ENCODE results near the gene MORN1. TPM values are rescaled to one million over a fixed set of nuclear protein-coding genes. Genes with fewer than 3 reads are reported as not detected.

MORN1 gene
- total RNA-seq, 1 experiment from 2014 or later: 47.8 TPM

DNA sequence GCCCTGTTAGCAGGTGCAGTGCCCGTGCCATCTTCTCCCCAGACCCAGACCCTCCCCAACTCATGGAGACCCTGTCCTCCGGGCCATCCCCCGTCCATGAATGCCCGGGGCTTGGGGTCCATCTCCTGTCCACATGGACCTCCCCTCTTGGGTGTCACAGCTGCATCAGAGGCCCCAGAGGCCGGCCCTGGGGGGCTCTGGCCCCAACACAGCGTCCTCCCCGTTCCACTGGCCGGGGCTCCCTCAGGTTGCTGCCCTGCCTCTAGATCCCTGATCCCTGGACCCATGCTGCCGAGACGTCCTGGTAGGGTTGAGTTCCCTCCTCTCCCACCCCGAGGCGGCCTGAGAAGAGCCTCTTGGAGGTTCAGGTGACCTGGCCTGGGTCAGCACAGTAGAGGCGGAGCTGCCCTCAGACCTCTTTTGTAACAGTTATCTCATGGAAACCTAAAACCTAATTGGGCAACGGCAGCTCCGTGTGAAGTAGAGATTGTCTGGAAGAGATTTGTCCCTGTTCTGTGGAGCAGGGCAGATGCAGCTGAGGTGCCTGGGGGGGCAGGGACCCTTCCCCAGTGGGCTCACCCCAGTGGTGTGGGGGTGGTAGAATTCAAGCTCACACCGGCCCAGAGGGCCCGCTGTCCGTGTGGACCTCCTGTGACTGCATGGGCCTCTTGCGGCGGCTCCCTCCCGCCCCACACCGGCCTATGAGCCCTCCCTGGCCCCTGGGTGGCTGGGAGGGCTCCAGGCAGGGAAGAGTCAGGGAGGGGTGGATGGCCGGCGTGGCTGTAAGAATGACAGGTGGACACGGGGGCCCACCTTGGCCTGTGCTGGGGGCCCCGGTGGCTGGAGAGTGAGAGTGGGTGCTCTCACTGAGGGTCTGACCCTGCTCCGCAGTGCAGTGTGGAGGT is 107.1 kb downstream of the MORN1 start:
- no peak for TF ChIP-seq EZH2 (IDR thresholded peaks at IDR 0.05; ENCODE audit: low read depth)
- TF ChIP-seq, protein P1, sequence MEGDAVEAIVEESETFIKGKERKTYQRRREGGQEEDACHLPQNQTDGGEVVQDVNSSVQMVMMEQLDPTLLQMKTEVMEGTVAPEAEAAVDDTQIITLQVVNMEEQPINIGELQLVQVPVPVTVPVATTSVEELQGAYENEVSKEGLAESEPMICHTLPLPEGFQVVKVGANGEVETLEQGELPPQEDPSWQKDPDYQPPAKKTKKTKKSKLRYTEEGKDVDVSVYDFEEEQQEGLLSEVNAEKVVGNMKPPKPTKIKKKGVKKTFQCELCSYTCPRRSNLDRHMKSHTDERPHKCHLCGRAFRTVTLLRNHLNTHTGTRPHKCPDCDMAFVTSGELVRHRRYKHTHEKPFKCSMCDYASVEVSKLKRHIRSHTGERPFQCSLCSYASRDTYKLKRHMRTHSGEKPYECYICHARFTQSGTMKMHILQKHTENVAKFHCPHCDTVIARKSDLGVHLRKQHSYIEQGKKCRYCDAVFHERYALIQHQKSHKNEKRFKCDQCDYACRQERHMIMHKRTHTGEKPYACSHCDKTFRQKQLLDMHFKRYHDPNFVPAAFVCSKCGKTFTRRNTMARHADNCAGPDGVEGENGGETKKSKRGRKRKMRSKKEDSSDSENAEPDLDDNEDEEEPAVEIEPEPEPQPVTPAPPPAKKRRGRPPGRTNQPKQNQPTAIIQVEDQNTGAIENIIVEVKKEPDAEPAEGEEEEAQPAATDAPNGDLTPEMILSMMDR (conservative IDR thresholded peaks at IDR 0.05): no peak
- no TSS peak for BruUV-seq (replicated peaks)
- intact Hi-C loops (cut with micrococcal nuclease; ENCODE audit: unreplicated experiment): no loop called here
- Histone ChIP-seq H3K36me3 (ENCODE audit: low read depth) (no peaks in the 10 kb centered on the region), H3K4me3 (no peak overlapping the region), H3K4me1 (replicated peaks; ENCODE audit: insufficient read depth) (peaks cover 5% of the 10 kb centered on the region), H3F3A (ENCODE audit: insufficient read depth, low read depth) (peaks cover 13% of the 10 kb centered on the region; the same call in 1 of the 2 replicates), H4K20me1 (ENCODE audit: insufficient read depth) (peaks cover 51% of the 10 kb centered on the region), H3K9me2 (ENCODE audit: insufficient read depth) (no peaks in the 10 kb centered on the region), H2AFZ (no peak overlapping the region), H3K27me3 (ENCODE audit: insufficient read depth, low read depth) (no peaks in the 10 kb centered on the region), H3K9me3 (ENCODE audit: insufficient read depth, low read depth) (no peaks in the 10 kb centered on the region), H3K27ac (no peak overlapping the region), H3K4me2 (no peak overlapping the region), H3K79me2 (ENCODE audit: low read depth) (peaks cover 42% of the 10 kb centered on the region; the same call in 1 of the 2 replicates)
- ChIA-PET CTCF (no interaction called here), POLR2A (ENCODE audit: unreplicated experiment) (no interaction called here)
- no peak for DNase-seq

GRCh38 chr1:2283371-2283990 is 107.9 kb downstream of the MORN1 start:
- DNase-seq: no peak
- Histone ChIP-seq H3K9me3 (ENCODE audit: insufficient read depth, low read depth) (no peaks in the 10 kb centered on the region), H2AFZ (no peak overlapping the region), H3K9me2 (ENCODE audit: insufficient read depth) (no peaks in the 10 kb centered on the region), H3K36me3 (ENCODE audit: low read depth) (no peaks in the 10 kb centered on the region), H3K4me2 (no peak overlapping the region), H3K4me3 (no peak overlapping the region), H3K79me2 (ENCODE audit: low read depth) (peaks cover 35% of the 10 kb centered on the region; the same call in 1 of the 2 replicates), H3K27me3 (ENCODE audit: insufficient read depth, low read depth) (no peaks in the 10 kb centered on the region), H3F3A (ENCODE audit: insufficient read depth, low read depth) (peaks cover 13% of the 10 kb centered on the region; the same call in 1 of the 2 replicates), H3K27ac (no peak overlapping the region), H3K4me1 (replicated peaks; ENCODE audit: insufficient read depth) (no peaks in the 10 kb centered on the region), H4K20me1 (ENCODE audit: insufficient read depth) (peaks cover 43% of the 10 kb centered on the region)
- ChIA-PET CTCF (no interaction called here), POLR2A (ENCODE audit: unreplicated experiment) (no interaction called here)
- no TSS peak for BruUV-seq (replicated peaks)
- TF ChIP-seq, protein P1 (conservative IDR thresholded peaks at IDR 0.05): no peak
- TF ChIP-seq EZH2 (IDR thresholded peaks at IDR 0.05; ENCODE audit: low read depth): no peak
- intact Hi-C loops (cut with micrococcal nuclease; ENCODE audit: unreplicated experiment): no loop called here

DNA sequence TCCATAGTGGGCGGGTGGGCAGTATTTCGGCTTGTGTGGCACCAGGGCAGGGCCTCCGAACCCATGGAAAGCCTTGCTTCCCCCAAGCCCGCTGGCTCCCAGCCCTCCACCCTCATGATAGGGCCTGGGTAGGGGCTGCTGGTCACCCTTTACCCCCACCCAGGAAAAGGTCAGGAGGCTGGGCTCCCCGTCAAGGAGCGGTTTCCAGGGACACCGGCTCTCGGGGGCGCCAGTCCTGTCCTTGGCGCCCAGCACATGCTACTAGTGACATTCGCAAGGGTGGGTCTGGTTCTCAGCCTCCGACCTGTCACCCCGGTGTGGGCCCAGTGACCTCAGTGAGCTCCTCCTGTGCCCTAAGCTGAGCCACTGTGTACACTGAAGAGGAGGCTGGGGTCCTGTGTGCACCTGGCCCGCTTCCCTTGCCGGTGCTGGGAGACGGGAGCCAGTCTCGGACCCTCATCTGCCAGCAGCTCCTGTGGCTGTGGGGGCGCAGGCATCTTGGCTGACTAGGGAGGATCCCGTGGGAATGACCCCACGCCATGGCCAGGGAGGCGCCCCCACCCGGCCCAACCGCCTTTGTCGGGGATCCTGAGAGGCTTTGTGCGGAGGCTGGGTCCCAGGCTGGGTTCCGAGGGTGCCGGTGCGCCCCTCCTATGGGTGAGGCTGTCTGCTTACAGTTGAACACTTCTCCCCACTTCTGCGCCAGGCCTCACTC is 108.6 kb downstream of the MORN1 start:
- H3K36me3 ChIP-seq (ENCODE audit: low read depth): no peaks in the 10 kb centered on the region
- H3K79me2 ChIP-seq (ENCODE audit: low read depth): peaks cover 34% of the 10 kb centered on the region
- BruUV-seq (replicated peaks): no TSS peak
- no peaks in the 10 kb centered on the region for H3K4me1 ChIP-seq (replicated peaks; ENCODE audit: insufficient read depth)
- intact Hi-C loops (cut with micrococcal nuclease; ENCODE audit: unreplicated experiment): no loop called here
- no peaks in the 10 kb centered on the region for H3K9me3 ChIP-seq (ENCODE audit: insufficient read depth, low read depth)
- no peak overlapping the region for H3K4me2 ChIP-seq
- H3F3A ChIP-seq (ENCODE audit: insufficient read depth, low read depth): peaks cover 7% of the 10 kb centered on the region; the same call in 1 of the 2 replicates
- no peak overlapping the region for H2AFZ ChIP-seq
- ChIA-PET POLR2A (ENCODE audit: unreplicated experiment) (no interaction called here), CTCF (no interaction called here)
- TF ChIP-seq, protein P1 (conservative IDR thresholded peaks at IDR 0.05): no peak
- no peak for TF ChIP-seq EZH2 (IDR thresholded peaks at IDR 0.05; ENCODE audit: low read depth)
- H3K4me3 ChIP-seq: no peak overlapping the region
- no peaks in the 10 kb centered on the region for H3K27me3 ChIP-seq (ENCODE audit: insufficient read depth, low read depth)
- peaks cover 42% of the 10 kb centered on the region for H4K20me1 ChIP-seq (ENCODE audit: insufficient read depth)
- no peak overlapping the region for H3K27ac ChIP-seq
- no peak for DNase-seq
- H3K9me2 ChIP-seq (ENCODE audit: insufficient read depth): no peaks in the 10 kb centered on the region
